Astrocyte (in vitro differentiated cells and primary cell): ENCODE results near the gene GLRA1. TPM values are rescaled to one million over a fixed set of nuclear protein-coding genes. Genes with fewer than 3 reads are reported as not detected.

ENCODE experiments used
- DNase-seq: peaks from one replicate; pipeline ENCODE4 v3.0.0-alpha.2; 2010; ENCODE audit warnings: low read depth
- FAIRE-seq: peaks from 2 replicates; lab custom pipeline; 2011; peaks lifted over from hg19 to GRCh38; lab: Jason Lieb, UNC
- H2AFZ ChIP-seq: 2 replicates; pipeline ENCODE4 v1.6.0; 2012; ENCODE audit warnings: low read depth, low read length, inconsistent platforms
- H3K27ac ChIP-seq: 2 replicates; pipeline ENCODE4 v1.5.1; 2011; ENCODE audit warnings: low read depth, low read length, inconsistent platforms
- H3K27me3 ChIP-seq: 2 replicates; pipeline ENCODE4 v1.6.0; 2011; ENCODE audit warnings: low read length, inconsistent platforms; ENCODE audit not compliant: insufficient read depth
- H3K36me3 ChIP-seq: 2 replicates; pipeline ENCODE4 v1.5.1; 2011; ENCODE audit warnings: low read length, inconsistent platforms; ENCODE audit not compliant: insufficient read depth
- H3K4me1 ChIP-seq: 2 replicates; pipeline ENCODE4 v1.5.1; 2011; ENCODE audit warnings: low read length, inconsistent platforms; ENCODE audit not compliant: insufficient read depth
- H3K4me2 ChIP-seq: 2 replicates; pipeline ENCODE4 v1.6.0; 2012; ENCODE audit warnings: low read length, inconsistent platforms
- H3K4me3 ChIP-seq: 2 replicates; pipeline ENCODE4 v1.5.1; 2011; ENCODE audit warnings: low read depth, mild to moderate bottlenecking, low read length, inconsistent platforms; ENCODE audit not compliant: insufficient read depth
- H3K79me2 ChIP-seq: 2 replicates; pipeline ENCODE4 v1.6.0; 2012; ENCODE audit warnings: mild to moderate bottlenecking, low read length, inconsistent platforms; ENCODE audit not compliant: insufficient read depth
- H3K9ac ChIP-seq: 2 replicates; pipeline ENCODE4 v1.6.0; 2012; ENCODE audit warnings: mild to moderate bottlenecking, low read length, inconsistent platforms
- H3K9me3 ChIP-seq: 2 replicates; pipeline ENCODE4 v1.5.1; 2012; ENCODE audit warnings: low read depth, mild to moderate bottlenecking, low read length, inconsistent platforms; ENCODE audit not compliant: insufficient read depth
- H4K20me1 ChIP-seq: 2 replicates; pipeline ENCODE4 v1.6.0; 2012; ENCODE audit warnings: low read length, inconsistent platforms; ENCODE audit not compliant: insufficient read depth
- H3K27ac Mint-ChIP-seq: one replicate; pipeline ENCODE4 v1.8.0; 2021; ENCODE audit warnings: mild to moderate bottlenecking, mixed read lengths; ENCODE audit not compliant: unreplicated experiment
- H3K27me3 Mint-ChIP-seq: one replicate; pipeline ENCODE4 v1.8.0; 2021; ENCODE audit warnings: low read depth, mixed read lengths; ENCODE audit not compliant: unreplicated experiment
- H3K36me3 Mint-ChIP-seq: one replicate; pipeline ENCODE4 v1.8.0; 2021; ENCODE audit warnings: low read depth, mixed read lengths; ENCODE audit not compliant: unreplicated experiment
- H3K4me1 Mint-ChIP-seq: one replicate; pipeline ENCODE4 v1.8.0; 2021; ENCODE audit warnings: low read depth, mixed read lengths; ENCODE audit not compliant: unreplicated experiment
- H3K4me3 Mint-ChIP-seq: one replicate; pipeline ENCODE4 v1.8.0; 2021; ENCODE audit warnings: mild to moderate bottlenecking, moderate library complexity, mixed read lengths; ENCODE audit not compliant: unreplicated experiment
- H3K9me3 Mint-ChIP-seq: one replicate; pipeline ENCODE4 v1.8.0; 2021; ENCODE audit warnings: mild to moderate bottlenecking, mixed read lengths; ENCODE audit not compliant: unreplicated experiment
- CTCF ChIP-seq: IDR thresholded peaks from 2 replicates; pipeline ENCODE4 v1.5.1; 2011; ENCODE audit warnings: low read depth, mild to moderate bottlenecking, inconsistent platforms, low read length, moderate library complexity; ENCODE audit not compliant: insufficient read depth
- EZH2 ChIP-seq: IDR thresholded peaks from 2 replicates; pipeline ENCODE4 v1.6.1; 2012; ENCODE audit warnings: mild to moderate bottlenecking, low read length, inconsistent platforms; ENCODE audit not compliant: insufficient read depth
- total RNA-seq: library from RNA; stranded (reverse); gene quantifications from 2 replicates; pipeline ENCODE4 v1.2.1, GENCODE V29; 2021

The GLRA1 gene
- total RNA-seq, 1 donor from 2014 or later: not detected

GRCh38 chr5:151913425-151913824, 11.2 kb downstream of the GLRA1 start:
- Histone ChIP-seq H3K4me1 (no peaks in the 10 kb centered on the region), H3K36me3 (no peaks in the 10 kb centered on the region), H3K4me2 (no peak overlapping the region), H2AFZ (no peak overlapping the region), H3K4me3 (no peak overlapping the region), H3K79me2 (no peaks in the 10 kb centered on the region), H3K27ac (no peak overlapping the region), H4K20me1 (no peaks in the 10 kb centered on the region), H3K9me3 (no peaks in the 10 kb centered on the region), H3K27me3 (peaks cover 6% of the 10 kb centered on the region), H3K9ac (no peak overlapping the region)
- DNase-seq (no peak), FAIRE-seq (no peak)
- H3K9me3 Mint-ChIP-seq: no peaks in the 10 kb centered on the region
- peaks cover 11% of the 10 kb centered on the region for H3K27me3 Mint-ChIP-seq
- H3K4me1 Mint-ChIP-seq: peaks cover 9% of the 10 kb centered on the region
- TF ChIP-seq EZH2 (no peak), CTCF (no peak)
- no peaks in the 10 kb centered on the region for H3K36me3 Mint-ChIP-seq
- H3K27ac Mint-ChIP-seq: no peak overlapping the region
- H3K4me3 Mint-ChIP-seq: no peak overlapping the region

- no peaks in the 10 kb centered on the region for H3K4me1 ChIP-seq
- DNase-seq (peak; percentile 12), FAIRE-seq (no peak)
- TF ChIP-seq CTCF: no peak
- no peak for TF ChIP-seq EZH2
- H3K4me3 ChIP-seq: no peak overlapping the region
- no peak overlapping the region for H3K27ac ChIP-seq
- no peak overlapping the region for H3K27ac Mint-ChIP-seq
- peaks cover 17% of the 10 kb centered on the region for H3K27me3 Mint-ChIP-seq
- no peak overlapping the region for H3K9ac ChIP-seq
- no peaks in the 10 kb centered on the region for H3K36me3 ChIP-seq
- H3K4me3 Mint-ChIP-seq: no peak overlapping the region
- no peaks in the 10 kb centered on the region for H3K27me3 ChIP-seq
- no peaks in the 10 kb centered on the region for H3K36me3 Mint-ChIP-seq
- H2AFZ ChIP-seq: no peak overlapping the region
- peaks cover 9% of the 10 kb centered on the region for H3K4me1 Mint-ChIP-seq
- H3K4me2 ChIP-seq: no peak overlapping the region
- no peaks in the 10 kb centered on the region for H3K79me2 ChIP-seq
- H3K9me3 Mint-ChIP-seq: no peaks in the 10 kb centered on the region
- no peaks in the 10 kb centered on the region for H4K20me1 ChIP-seq
- no peaks in the 10 kb centered on the region for H3K9me3 ChIP-seq
Observed at GRCh38 chr5:151912360-151912759, 12.3 kb downstream of the GLRA1 start.

- Mint-ChIP-seq H3K27ac (no peak overlapping the region), H3K4me1 (peaks cover 11% of the 10 kb centered on the region), H3K27me3 (peaks cover 16% of the 10 kb centered on the region), H3K36me3 (no peaks in the 10 kb centered on the region), H3K4me3 (no peak overlapping the region), H3K9me3 (no peaks in the 10 kb centered on the region)
- no peak overlapping the region for H3K4me3 ChIP-seq
- no peak overlapping the region for H3K27ac ChIP-seq
- DNase-seq: no peak
- H3K79me2 ChIP-seq: no peaks in the 10 kb centered on the region
- H3K4me1 ChIP-seq: peaks cover 3% of the 10 kb centered on the region
- no peaks in the 10 kb centered on the region for H4K20me1 ChIP-seq
- no peak for TF ChIP-seq EZH2
- no peak for TF ChIP-seq CTCF
- no peak overlapping the region for H2AFZ ChIP-seq
- no peaks in the 10 kb centered on the region for H3K9me3 ChIP-seq
- no peak for FAIRE-seq
- no peak overlapping the region for H3K4me2 ChIP-seq
- H3K27me3 ChIP-seq: no peaks in the 10 kb centered on the region
- no peak overlapping the region for H3K9ac ChIP-seq
- no peaks in the 10 kb centered on the region for H3K36me3 ChIP-seq
Observed at GRCh38 chr5:151911011-151911410, 13.6 kb downstream of the GLRA1 start.
